Measurements from ENCODE around the gene PVALB. TPM values are rescaled to one million over a fixed set of nuclear protein-coding genes. Genes with fewer than 3 reads are reported as not detected.

PVALB gene
- total RNA-seq, 1 experiment from 2014 or later = not detected

DNA sequence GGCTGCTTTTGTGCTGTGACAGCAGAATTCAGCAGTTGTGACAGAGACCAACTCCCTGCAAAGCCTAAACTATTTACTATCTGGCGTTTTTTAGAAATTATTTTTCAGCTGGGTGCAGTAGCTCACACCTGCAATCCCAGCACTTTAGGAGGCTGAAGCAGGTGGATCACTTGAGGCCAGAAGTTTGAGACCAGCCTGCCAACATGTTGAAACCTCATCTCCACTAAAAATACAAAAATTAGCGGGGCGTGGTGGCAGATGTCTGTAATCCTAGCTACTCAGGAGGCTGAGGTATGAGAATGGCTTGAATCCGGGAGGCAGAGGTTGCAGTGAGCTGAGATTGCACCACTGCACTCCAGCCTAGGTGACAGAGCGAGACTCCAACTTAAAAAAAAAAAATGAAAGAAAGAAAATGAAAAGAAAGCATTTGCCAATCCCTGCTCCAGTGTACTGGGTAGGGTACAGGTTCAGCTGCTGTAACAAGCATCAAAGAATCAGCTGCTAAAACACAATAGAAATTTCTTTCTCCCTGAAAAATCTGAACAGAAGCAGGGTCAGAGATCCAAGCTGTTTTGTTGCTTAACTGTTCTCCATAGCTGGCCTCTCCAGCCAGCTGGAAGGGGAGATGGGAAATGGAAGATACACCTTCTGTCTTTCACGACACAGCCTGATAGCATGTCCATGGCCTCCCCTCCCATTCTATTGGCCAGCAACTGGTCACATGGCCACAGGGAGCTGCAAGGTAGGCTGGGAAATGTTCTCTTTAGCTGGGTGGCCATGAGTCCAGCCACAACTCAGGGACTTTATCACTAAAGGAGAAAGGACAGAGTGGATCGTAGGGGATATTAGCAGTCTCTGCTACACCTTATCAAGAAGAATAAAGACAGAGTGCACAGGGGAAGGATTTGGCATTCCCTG, 35.5 kb upstream of the PVALB start:
- H3K9me3 ChIP-seq (ENCODE audit: control insufficient read depth in 1 of 2, insufficient read depth in 1 of 2, low read depth in 1 of 2, low read length in 2 of 2) = no peaks in the 10 kb centered on the region
- H4K20me1 ChIP-seq (ENCODE audit: insufficient read depth) = no peaks in the 10 kb centered on the region
- no TSS peak for BruUV-seq (replicated peaks)
- H3K4me2 ChIP-seq (ENCODE audit: low read length) = no peak overlapping the region
- RAD21 ChIA-PET (ENCODE audit: low non-redundant PET in 1 of 2, low total read pairs in 2 of 2, uncharacterized antibody in 2 of 2, unreplicated experiment in 2 of 2) = no interaction called here
- H2AFZ ChIP-seq (ENCODE audit: low read depth, low read length, poor library complexity, severe bottlenecking) = no peak overlapping the region
- CTCF ChIA-PET = interaction anchor here (1.0 to 1.5 kb wide), 4 partner anchors 14 to 70 kb away, joined by 3 to 5 read pairs (median 3); no protein-coding TSS in a partner anchor
- no peaks in the 10 kb centered on the region for H3K79me2 ChIP-seq (ENCODE audit: insufficient read depth, low read length)
- H3K4me1 ChIP-seq (ENCODE audit: control insufficient read depth in 1 of 2, insufficient read depth in 2 of 2, low read length in 2 of 2) = peaks cover 0 to 15% of the 10 kb centered on the region in 2 experiments; a peak in 1 of 4 replicates
- TF ChIP-seq EZH2phosphoT487 (IDR thresholded peaks at IDR 0.05; ENCODE audit: borderline replicate concordance) (no peak), EGR1 (IDR thresholded peaks at IDR 0.05; ENCODE audit: low read depth) (no peak), FOSL1 (IDR thresholded peaks at IDR 0.05; ENCODE audit: low read depth) (no peak), POLR2AphosphoS5 (IDR thresholded peaks at IDR 0.05; ENCODE audit: low read depth, low read length) (no peak), ELF1 (IDR thresholded peaks at IDR 0.05; ENCODE audit: borderline replicate concordance, low read depth) (no peak), ZNF274 (IDR thresholded peaks at IDR 0.05; ENCODE audit: low read depth, low read length) (no peak), POLR2A (IDR thresholded peaks at IDR 0.05; ENCODE audit: borderline replicate concordance, extremely low read depth, insufficient read depth, insufficient read length) (no peak), CEBPB (IDR thresholded peaks at IDR 0.05; ENCODE audit: low read depth) (no peak)
- TF ChIP-seq, protein P1, sequence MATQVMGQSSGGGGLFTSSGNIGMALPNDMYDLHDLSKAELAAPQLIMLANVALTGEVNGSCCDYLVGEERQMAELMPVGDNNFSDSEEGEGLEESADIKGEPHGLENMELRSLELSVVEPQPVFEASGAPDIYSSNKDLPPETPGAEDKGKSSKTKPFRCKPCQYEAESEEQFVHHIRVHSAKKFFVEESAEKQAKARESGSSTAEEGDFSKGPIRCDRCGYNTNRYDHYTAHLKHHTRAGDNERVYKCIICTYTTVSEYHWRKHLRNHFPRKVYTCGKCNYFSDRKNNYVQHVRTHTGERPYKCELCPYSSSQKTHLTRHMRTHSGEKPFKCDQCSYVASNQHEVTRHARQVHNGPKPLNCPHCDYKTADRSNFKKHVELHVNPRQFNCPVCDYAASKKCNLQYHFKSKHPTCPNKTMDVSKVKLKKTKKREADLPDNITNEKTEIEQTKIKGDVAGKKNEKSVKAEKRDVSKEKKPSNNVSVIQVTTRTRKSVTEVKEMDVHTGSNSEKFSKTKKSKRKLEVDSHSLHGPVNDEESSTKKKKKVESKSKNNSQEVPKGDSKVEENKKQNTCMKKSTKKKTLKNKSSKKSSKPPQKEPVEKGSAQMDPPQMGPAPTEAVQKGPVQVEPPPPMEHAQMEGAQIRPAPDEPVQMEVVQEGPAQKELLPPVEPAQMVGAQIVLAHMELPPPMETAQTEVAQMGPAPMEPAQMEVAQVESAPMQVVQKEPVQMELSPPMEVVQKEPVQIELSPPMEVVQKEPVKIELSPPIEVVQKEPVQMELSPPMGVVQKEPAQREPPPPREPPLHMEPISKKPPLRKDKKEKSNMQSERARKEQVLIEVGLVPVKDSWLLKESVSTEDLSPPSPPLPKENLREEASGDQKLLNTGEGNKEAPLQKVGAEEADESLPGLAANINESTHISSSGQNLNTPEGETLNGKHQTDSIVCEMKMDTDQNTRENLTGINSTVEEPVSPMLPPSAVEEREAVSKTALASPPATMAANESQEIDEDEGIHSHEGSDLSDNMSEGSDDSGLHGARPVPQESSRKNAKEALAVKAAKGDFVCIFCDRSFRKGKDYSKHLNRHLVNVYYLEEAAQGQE (IDR thresholded peaks at IDR 0.05; ENCODE audit: low read depth) = no peak
- TF ChIP-seq, protein P2, sequence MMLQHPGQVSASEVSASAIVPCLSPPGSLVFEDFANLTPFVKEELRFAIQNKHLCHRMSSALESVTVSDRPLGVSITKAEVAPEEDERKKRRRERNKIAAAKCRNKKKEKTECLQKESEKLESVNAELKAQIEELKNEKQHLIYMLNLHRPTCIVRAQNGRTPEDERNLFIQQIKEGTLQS (IDR thresholded peaks at IDR 0.05) = no peak
- TF ChIP-seq, protein P3, sequence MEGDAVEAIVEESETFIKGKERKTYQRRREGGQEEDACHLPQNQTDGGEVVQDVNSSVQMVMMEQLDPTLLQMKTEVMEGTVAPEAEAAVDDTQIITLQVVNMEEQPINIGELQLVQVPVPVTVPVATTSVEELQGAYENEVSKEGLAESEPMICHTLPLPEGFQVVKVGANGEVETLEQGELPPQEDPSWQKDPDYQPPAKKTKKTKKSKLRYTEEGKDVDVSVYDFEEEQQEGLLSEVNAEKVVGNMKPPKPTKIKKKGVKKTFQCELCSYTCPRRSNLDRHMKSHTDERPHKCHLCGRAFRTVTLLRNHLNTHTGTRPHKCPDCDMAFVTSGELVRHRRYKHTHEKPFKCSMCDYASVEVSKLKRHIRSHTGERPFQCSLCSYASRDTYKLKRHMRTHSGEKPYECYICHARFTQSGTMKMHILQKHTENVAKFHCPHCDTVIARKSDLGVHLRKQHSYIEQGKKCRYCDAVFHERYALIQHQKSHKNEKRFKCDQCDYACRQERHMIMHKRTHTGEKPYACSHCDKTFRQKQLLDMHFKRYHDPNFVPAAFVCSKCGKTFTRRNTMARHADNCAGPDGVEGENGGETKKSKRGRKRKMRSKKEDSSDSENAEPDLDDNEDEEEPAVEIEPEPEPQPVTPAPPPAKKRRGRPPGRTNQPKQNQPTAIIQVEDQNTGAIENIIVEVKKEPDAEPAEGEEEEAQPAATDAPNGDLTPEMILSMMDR (IDR thresholded peaks at IDR 0.05 in 2 of 3, conservative IDR thresholded peaks at IDR 0.05 in 1 of 3; ENCODE audit: borderline replicate concordance in 1 of 3, insufficient read depth in 1 of 3, low read depth in 2 of 3, low read length in 2 of 3) = no peak
- TF ChIP-seq, protein P4, sequence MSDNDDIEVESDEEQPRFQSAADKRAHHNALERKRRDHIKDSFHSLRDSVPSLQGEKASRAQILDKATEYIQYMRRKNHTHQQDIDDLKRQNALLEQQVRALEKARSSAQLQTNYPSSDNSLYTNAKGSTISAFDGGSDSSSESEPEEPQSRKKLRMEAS (IDR thresholded peaks at IDR 0.05) = no peak
- intact Hi-C loops (cut with micrococcal nuclease) = loop anchor here (10.0 kb wide), 1 partner anchor 342 kb away; no protein-coding TSS in a partner anchor
- no peak overlapping the region for H3K9ac ChIP-seq (ENCODE audit: low read length)
- no peaks in the 10 kb centered on the region for H3K27me3 ChIP-seq (ENCODE audit: insufficient read depth, low read length)
- no peak for DNase-seq (ENCODE audit: low read depth, low spot score)
- no peak overlapping the region for H3K27ac ChIP-seq (ENCODE audit: low read depth, low read length)
- no peak for ATAC-seq
- POLR2A ChIA-PET = interaction anchor here (1.1 kb wide), 1 partner anchor 77 kb away, joined by 3 read pairs; no protein-coding TSS in a partner anchor
- H3K9me2 ChIP-seq (ENCODE audit: insufficient read depth) = no peaks in the 10 kb centered on the region
- H3K36me3 ChIP-seq (ENCODE audit: control insufficient read depth in 1 of 2, insufficient read depth in 2 of 2, low read length in 2 of 2) = no peaks in the 10 kb centered on the region
- no peak overlapping the region for H3K4me3 ChIP-seq (replicated peaks in 1 of 2; ENCODE audit: low read depth in 1 of 2, low read length in 2 of 2)

All from HCT116 (cell line).